ENCODE measurements around the gene MYO19.

DNA sequence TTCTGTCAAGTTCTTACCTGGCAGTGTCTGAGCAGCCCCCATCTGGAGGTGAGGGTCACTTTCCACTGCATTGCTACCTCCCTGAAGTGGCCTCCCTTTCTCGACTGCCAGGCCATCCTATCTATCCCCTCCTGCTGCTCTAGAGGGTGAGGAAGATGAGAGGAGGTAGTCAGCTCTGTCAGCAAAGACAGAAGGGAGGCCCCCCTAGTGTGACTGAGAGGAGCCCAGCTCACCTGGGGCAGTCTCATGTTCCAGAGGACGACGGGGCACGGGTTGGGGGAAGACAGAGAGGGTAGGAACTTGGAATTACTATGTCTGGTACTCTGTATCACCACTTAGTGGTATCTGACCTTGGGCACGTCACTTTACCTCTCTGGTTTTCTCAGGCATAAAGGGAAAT is 22.0 kb downstream of the MYO19 start:
- TF ChIP-seq, protein P1, sequence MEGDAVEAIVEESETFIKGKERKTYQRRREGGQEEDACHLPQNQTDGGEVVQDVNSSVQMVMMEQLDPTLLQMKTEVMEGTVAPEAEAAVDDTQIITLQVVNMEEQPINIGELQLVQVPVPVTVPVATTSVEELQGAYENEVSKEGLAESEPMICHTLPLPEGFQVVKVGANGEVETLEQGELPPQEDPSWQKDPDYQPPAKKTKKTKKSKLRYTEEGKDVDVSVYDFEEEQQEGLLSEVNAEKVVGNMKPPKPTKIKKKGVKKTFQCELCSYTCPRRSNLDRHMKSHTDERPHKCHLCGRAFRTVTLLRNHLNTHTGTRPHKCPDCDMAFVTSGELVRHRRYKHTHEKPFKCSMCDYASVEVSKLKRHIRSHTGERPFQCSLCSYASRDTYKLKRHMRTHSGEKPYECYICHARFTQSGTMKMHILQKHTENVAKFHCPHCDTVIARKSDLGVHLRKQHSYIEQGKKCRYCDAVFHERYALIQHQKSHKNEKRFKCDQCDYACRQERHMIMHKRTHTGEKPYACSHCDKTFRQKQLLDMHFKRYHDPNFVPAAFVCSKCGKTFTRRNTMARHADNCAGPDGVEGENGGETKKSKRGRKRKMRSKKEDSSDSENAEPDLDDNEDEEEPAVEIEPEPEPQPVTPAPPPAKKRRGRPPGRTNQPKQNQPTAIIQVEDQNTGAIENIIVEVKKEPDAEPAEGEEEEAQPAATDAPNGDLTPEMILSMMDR (IDR thresholded peaks at IDR 0.05): no peak
- TF ChIP-seq EZH2 (IDR thresholded peaks at IDR 0.05) (no peak), EZH2phosphoT487 (IDR thresholded peaks at IDR 0.05) (no peak)
